Fibroblast of pulmonary artery (primary cell): ENCODE measurements around the gene PDAP1.
"Not testable (repeated sequence)": the region's sequence is repeated elsewhere in the genome, so short reads cannot be mapped to it uniquely, and the experiment has no call there.

Experiments
- DNase-seq: peaks from one replicate; pipeline ENCODE4 v3.0.0-alpha.2; 2010; ENCODE audit warnings: low read depth
- H3K4me3 ChIP-seq: replicated peaks from 2 replicates; pipeline ENCODE4 v1.5.1; 2011; ENCODE audit warnings: low read depth, mild to moderate bottlenecking, control low read depth, low read length, moderate library complexity
- TF ChIP-seq, protein P1 (sequence below): IDR thresholded peaks from 2 replicates; pipeline ENCODE4 v1.5.1; 2011; ENCODE audit warnings: mild to moderate bottlenecking, control low read depth, low read length, inconsistent platforms; ENCODE audit errors: missing control alignments

The PDAP1 gene

DNA sequence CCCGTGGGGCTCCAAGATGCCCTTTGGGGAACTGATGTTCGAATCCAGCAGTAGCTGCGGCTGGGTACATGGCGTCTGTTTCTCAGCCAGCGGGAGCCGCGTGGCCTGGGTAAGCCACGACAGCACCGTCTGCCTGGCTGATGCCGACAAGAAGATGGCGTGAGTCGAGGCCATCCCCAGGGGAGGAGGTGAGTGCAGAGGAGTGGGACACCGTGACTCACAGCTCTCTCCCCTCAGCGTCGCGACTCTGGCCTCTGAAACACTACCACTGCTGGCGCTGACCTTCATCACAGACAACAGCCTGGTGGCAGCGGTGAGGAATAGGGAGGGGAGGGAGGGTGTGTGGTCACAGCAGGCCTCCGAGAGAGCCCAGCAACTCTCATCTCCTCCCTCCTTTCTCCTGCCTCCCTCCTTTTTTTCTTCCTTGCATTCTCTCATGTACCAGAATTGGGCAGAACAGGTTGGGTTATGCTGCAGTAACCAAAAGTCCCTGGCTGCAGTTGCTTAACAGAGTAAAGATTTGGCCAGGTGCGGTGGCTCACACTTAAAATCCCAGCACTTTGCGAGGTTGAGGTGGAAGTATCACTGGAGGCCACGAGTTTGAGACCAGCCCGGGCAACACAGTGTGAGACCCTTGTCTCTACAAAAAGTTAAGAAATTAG lies 17.3 kb downstream of the PDAP1 start:
- DNase-seq, result no peak
- no peak overlapping the region for H3K4me3 ChIP-seq
- TF ChIP-seq, protein P1, sequence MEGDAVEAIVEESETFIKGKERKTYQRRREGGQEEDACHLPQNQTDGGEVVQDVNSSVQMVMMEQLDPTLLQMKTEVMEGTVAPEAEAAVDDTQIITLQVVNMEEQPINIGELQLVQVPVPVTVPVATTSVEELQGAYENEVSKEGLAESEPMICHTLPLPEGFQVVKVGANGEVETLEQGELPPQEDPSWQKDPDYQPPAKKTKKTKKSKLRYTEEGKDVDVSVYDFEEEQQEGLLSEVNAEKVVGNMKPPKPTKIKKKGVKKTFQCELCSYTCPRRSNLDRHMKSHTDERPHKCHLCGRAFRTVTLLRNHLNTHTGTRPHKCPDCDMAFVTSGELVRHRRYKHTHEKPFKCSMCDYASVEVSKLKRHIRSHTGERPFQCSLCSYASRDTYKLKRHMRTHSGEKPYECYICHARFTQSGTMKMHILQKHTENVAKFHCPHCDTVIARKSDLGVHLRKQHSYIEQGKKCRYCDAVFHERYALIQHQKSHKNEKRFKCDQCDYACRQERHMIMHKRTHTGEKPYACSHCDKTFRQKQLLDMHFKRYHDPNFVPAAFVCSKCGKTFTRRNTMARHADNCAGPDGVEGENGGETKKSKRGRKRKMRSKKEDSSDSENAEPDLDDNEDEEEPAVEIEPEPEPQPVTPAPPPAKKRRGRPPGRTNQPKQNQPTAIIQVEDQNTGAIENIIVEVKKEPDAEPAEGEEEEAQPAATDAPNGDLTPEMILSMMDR, result no peak

DNA sequence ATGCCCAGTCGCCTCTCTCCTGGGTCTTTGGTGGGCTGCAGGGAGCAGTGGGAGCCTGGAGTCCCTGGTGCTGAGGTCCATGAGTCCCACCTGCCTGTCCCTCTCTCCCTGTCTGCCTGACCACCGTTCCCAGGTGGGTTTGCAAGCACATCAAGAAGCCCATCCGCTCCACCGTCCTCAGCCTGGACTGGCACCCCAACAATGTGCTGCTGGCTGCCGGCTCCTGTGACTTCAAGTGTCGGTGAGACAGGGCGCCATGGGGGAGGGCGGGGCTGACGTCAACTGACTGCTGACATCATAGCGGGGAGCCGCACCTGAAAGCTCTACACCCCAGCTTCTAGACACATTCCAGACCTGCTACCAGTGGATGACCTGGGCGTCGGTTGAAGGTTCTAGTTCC lies 18.6 kb downstream of the PDAP1 start:
- TF ChIP-seq, protein P1, result no peak
- no peak for DNase-seq
- H3K4me3 ChIP-seq, result no peak overlapping the region

DNA sequence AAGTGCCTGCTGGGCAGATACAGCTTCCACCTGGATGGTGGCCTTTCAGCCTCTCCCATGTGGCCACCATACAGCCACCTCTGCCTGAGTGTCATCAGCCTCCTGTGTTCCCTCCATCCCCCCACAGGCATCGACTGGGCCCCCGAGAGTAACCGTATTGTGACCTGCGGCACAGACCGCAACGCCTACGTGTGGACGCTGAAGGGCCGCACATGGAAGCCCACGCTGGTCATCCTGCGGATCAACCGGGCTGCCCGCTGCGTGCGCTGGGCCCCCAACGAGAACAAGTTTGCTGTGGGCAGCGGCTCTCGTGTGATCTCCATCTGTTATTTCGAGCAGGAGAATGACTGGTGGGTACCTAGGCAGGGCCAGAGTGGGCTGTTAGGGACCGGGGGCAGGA lies 20.5 kb downstream of the PDAP1 start:
- H3K4me3 ChIP-seq, result no peak overlapping the region
- TF ChIP-seq, protein P1, result no peak
- no peak for DNase-seq

DNA sequence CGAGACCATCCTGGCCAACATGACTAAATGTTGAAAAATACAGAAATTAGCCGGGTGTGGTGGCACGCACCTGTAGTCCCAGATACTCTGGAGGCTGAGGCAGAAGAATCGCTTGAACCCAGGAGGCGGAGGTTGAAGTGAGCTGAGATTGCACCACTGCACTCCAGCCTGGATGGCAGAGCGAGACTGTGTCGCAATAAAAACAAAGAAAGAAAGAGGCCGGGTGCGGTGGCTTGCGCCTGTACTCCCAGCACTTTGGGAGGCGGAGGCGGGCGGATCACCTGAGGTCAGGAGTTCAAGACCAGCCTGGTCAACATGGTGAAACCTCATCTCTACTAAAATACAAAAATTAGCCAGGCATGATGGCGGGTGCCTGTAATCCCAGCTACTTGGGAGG lies 21.2 kb downstream of the PDAP1 start:
- not testable (repeated sequence) for DNase-seq, H3K4me3 ChIP-seq

DNA sequence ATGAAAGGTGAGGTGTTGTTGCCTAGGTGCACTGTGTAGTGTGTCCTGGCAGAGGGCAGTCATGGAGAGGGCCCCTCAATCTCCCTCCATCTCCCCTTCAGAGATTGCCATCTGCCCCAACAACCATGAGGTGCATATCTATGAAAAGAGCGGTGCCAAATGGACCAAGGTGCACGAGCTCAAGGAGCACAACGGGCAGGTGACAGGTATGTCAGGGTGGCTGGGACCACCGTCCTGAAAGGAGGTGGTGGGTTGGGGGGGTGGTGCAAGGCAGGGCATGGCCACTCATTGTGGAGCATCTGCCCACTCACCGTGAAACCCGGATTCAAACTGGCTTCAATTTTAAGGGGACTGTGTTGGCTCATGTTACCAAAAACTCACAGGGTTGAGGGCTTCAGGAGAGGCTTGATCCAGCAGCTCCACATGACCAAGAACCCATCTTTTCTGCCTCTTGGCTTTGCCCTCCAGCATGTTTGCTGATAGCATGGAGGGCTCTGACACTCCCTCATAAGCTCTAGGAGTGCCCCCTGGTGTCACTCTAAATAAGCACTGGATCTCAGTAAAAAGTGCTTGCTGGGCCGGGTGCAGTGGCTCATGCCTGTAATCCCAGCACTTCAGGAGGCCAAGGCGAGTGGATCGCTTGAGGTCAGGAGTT lies 21.7 kb downstream of the PDAP1 start:
- H3K4me3 ChIP-seq, result no peak overlapping the region
- DNase-seq, result peak; percentile 59
- TF ChIP-seq, protein P1, result peak; percentile 39

DNA sequence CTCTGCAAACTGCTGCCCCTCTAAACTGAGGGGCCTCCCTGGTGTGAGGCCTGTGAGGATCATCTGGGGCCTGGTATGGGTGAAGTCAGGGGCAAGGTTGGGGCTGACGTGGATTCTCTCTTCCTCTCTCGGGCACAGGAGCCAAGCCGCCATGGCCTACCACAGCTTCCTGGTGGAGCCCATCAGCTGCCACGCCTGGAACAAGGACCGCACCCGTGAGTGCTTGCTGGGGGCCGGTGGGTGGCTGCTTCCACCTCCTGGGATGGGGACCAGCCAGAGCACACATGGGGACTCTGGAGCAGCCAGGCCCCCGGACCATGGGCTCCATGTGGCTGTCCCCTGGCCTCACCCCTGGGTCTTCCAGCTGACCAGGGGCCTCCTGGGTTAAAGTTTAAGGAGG lies 22.8 kb downstream of the PDAP1 start:
- H3K4me3 ChIP-seq, result no peak overlapping the region
- TF ChIP-seq, protein P1, result no peak
- no peak for DNase-seq

DNA sequence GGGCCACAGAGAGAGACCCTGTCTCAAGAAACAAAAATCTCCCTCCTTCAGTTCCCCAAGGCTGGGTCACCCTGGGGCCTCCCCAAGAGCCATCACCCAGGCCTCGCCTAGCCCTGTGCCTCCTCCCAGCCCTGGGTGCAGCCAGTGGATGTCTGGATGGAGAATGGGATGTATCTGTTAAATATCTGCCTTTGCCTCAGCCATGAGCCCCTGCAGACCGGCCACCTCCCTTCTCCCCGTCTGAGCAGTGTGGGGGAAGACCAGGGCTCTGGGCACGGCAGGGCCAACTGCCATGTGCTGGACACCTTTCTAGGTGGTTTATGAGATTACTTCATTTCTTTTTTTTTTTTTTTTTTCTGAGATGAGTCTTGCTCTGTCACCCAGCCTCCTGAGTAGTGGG lies 23.9 kb downstream of the PDAP1 start:
- no peak for DNase-seq
- H3K4me3 ChIP-seq, result no peak overlapping the region
- TF ChIP-seq, protein P1, result no peak
